Measurements from ENCODE around the gene RYR2. TPM values are rescaled to one million over a fixed set of nuclear protein-coding genes. Genes with fewer than 3 reads are reported as not detected.
A peak's percentile ranks its signal among the peaks of the same experiment; 100 is the strongest.

The RYR2 gene
- polyA plus RNA-seq, 1 of the 3 experiments (the other 2 are of a cell fraction): under 0.01 TPM

DNA sequence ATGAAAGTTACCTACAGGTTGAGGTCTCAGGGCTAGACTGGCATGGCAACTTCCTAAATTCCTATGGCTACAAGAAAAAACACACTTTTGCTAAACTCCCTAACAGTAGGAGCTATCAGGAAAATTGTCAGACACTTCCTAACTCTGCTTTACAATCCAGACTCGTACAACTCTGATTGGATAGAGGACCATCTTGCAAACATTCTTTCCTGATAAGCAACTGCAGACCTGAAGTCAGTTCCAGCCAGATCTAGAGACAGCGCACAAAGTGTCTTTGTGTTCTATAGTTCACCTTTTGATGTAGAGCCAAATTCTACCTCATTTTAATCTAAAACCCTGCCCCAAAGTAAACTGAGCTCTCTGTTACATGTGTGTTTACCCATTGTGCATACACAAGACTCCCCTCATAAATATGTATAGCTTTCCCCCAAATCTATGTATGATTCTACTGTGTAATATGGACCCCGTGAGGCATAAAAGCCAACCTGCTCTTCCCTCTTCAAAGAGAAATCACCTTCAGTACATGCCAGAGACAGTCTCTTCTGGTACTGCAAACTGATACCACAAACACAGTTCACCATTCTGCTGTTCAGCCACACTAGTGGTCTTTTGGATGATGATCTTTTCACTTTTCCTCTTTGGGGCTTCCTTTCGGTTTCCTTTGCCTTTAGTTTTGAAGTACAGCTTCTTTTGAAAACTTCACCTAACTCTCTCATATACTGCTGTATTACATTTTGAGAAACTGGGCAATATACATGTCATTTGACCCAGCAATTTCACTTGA is 827.0 kb downstream of the RYR2 start:
- Histone ChIP-seq H3F3A (replicated peaks; ENCODE audit: insufficient read depth) (no peaks in the 10 kb centered on the region), H3K9ac (no peak overlapping the region), H4K20me1 (ENCODE audit: insufficient read depth) (no peaks in the 10 kb centered on the region), H3K9me2 (no peaks in the 10 kb centered on the region), H3K4me2 (no peak overlapping the region), H3K9me3 (no peaks in the 10 kb centered on the region), H3K27ac (ENCODE audit: low read depth in 2 of 2, low read length in 1 of 2) (no peak overlapping the region), H3K27me3 (ENCODE audit: insufficient read depth) (no peaks in the 10 kb centered on the region), H3K79me2 (ENCODE audit: insufficient read depth) (no peaks in the 10 kb centered on the region), H2AFZ (ENCODE audit: low read depth) (no peak overlapping the region), H3K4me3 (ENCODE audit: low read depth in 2 of 2, low read length in 1 of 2) (no peak overlapping the region), H3K4me1 (ENCODE audit: control insufficient read depth in 1 of 2, insufficient read depth in 2 of 2, low read depth in 1 of 2, low read length in 1 of 2) (peaks cover 9 to 10% of the 10 kb centered on the region in 2 experiments), H3K36me3 (replicated peaks in 1 of 2; ENCODE audit: control insufficient read depth in 1 of 2, insufficient read depth in 2 of 2, low read length in 1 of 2) (no peaks in the 10 kb centered on the region)
- ChIA-PET CTCF (no interaction called here), POLR2A (no interaction called here)
- TF ChIP-seq MEF2A (IDR thresholded peaks at IDR 0.05; ENCODE audit: borderline replicate concordance, low read depth) (no peak), EZH2phosphoT487 (IDR thresholded peaks at IDR 0.05; ENCODE audit: borderline replicate concordance, low read depth) (no peak)
- no peak for DNase-seq
- WGBS (ENCODE audit: low lambda C conversion rate): 64% methylated on average over 4 of the region's 4 CpGs

DNA sequence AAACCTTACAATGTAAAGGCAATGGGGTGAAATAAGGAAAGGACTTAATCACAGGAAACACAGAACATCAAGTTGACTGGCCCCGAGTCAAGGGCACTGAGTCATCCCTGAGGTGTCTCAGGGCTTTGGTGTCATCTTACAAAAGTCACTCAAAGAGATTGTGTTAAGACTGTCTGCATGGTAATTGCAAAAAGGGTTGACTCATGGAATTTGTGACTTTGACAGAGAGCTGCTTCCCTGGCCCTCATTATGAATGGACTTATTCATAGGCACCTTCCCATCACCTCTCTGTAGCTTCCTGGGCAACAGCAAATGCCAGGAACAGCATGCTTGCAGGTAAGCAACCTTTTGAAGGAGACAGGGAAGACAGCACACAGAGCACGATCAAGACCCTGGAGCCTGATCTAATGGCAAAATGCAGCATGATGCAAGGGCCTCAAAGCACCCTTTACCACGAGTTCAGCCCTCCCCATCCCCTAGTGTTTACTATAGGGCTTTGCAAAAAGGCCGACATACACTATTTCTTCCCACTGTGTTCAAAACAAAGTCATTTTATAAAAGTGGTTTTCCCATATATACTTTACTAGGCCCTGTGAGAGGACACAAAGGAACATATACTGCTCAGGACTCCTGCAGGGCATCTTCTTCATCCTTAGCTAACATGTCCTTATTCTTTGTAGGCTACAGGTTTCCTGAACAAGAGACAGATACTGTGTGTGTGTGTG is 831.7 kb downstream of the RYR2 start:
- 62% methylated on average over 4 of the region's 4 CpGs for WGBS (ENCODE audit: low lambda C conversion rate)
- no peak for DNase-seq
- TF ChIP-seq JUND (IDR thresholded peaks at IDR 0.05) (peak; percentile 87), RXRA (IDR thresholded peaks at IDR 0.05; ENCODE audit: borderline replicate concordance, low read depth) (peak; percentile 74; the same call in 1 of the 2 replicates), CHD2 (IDR thresholded peaks at IDR 0.05; ENCODE audit: low read length, partially characterized antibody) (no peak), MXI1 (IDR thresholded peaks at IDR 0.05; ENCODE audit: low read depth, low read length) (no peak), YY1 (IDR thresholded peaks at IDR 0.05; ENCODE audit: low read depth) (no peak), TEAD4 (IDR thresholded peaks at IDR 0.05; ENCODE audit: borderline replicate concordance, insufficient read depth) (0 out of 2 replicates have a peak, but pooled peaks have one; percentile 42), SMC3 (IDR thresholded peaks at IDR 0.05; ENCODE audit: low read depth, low read length) (no peak), GATA2 (CRISPR knock-in tag; IDR thresholded peaks at IDR 0.05) (no peak), GABPA (IDR thresholded peaks at IDR 0.05; ENCODE audit: low read depth) (no peak), FOXJ3 (CRISPR knock-in tag; IDR thresholded peaks at IDR 0.05) (no peak), TCF12 (IDR thresholded peaks at IDR 0.05) (peak; percentile 81), EP300 (IDR thresholded peaks at IDR 0.05; ENCODE audit: borderline replicate concordance in 1 of 2, low read depth in 1 of 2, low read length in 1 of 2) (peak; percentile 65 to 83), RAD21 (IDR thresholded peaks at IDR 0.05; ENCODE audit: low read length) (no peak), FOSL2 (IDR thresholded peaks at IDR 0.05; ENCODE audit: borderline replicate concordance, low read depth) (peak; percentile 77; the same call in 1 of the 2 replicates), MEF2A (IDR thresholded peaks at IDR 0.05; ENCODE audit: borderline replicate concordance, low read depth) (no peak), TAF1 (IDR thresholded peaks at IDR 0.05; ENCODE audit: borderline replicate concordance, low read depth, low read length) (no peak)
- TF ChIP-seq, protein P1, sequence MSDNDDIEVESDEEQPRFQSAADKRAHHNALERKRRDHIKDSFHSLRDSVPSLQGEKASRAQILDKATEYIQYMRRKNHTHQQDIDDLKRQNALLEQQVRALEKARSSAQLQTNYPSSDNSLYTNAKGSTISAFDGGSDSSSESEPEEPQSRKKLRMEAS (IDR thresholded peaks at IDR 0.05; ENCODE audit: low read depth): no peak
- TF ChIP-seq, protein P2, sequence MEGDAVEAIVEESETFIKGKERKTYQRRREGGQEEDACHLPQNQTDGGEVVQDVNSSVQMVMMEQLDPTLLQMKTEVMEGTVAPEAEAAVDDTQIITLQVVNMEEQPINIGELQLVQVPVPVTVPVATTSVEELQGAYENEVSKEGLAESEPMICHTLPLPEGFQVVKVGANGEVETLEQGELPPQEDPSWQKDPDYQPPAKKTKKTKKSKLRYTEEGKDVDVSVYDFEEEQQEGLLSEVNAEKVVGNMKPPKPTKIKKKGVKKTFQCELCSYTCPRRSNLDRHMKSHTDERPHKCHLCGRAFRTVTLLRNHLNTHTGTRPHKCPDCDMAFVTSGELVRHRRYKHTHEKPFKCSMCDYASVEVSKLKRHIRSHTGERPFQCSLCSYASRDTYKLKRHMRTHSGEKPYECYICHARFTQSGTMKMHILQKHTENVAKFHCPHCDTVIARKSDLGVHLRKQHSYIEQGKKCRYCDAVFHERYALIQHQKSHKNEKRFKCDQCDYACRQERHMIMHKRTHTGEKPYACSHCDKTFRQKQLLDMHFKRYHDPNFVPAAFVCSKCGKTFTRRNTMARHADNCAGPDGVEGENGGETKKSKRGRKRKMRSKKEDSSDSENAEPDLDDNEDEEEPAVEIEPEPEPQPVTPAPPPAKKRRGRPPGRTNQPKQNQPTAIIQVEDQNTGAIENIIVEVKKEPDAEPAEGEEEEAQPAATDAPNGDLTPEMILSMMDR (IDR thresholded peaks at IDR 0.05): no peak
- TF ChIP-seq, protein P3, sequence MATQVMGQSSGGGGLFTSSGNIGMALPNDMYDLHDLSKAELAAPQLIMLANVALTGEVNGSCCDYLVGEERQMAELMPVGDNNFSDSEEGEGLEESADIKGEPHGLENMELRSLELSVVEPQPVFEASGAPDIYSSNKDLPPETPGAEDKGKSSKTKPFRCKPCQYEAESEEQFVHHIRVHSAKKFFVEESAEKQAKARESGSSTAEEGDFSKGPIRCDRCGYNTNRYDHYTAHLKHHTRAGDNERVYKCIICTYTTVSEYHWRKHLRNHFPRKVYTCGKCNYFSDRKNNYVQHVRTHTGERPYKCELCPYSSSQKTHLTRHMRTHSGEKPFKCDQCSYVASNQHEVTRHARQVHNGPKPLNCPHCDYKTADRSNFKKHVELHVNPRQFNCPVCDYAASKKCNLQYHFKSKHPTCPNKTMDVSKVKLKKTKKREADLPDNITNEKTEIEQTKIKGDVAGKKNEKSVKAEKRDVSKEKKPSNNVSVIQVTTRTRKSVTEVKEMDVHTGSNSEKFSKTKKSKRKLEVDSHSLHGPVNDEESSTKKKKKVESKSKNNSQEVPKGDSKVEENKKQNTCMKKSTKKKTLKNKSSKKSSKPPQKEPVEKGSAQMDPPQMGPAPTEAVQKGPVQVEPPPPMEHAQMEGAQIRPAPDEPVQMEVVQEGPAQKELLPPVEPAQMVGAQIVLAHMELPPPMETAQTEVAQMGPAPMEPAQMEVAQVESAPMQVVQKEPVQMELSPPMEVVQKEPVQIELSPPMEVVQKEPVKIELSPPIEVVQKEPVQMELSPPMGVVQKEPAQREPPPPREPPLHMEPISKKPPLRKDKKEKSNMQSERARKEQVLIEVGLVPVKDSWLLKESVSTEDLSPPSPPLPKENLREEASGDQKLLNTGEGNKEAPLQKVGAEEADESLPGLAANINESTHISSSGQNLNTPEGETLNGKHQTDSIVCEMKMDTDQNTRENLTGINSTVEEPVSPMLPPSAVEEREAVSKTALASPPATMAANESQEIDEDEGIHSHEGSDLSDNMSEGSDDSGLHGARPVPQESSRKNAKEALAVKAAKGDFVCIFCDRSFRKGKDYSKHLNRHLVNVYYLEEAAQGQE (IDR thresholded peaks at IDR 0.05; ENCODE audit: low read depth, low read length): no peak

More for the DNA sequence above, 831.7 kb downstream of the RYR2 start:
- Histone ChIP-seq H2AFZ (ENCODE audit: low read depth) (no peak overlapping the region), H3F3A (replicated peaks; ENCODE audit: insufficient read depth) (no peaks in the 10 kb centered on the region), H3K4me3 (ENCODE audit: low read depth in 2 of 2, low read length in 1 of 2) (no peak overlapping the region), H4K20me1 (ENCODE audit: insufficient read depth) (no peaks in the 10 kb centered on the region), H3K27me3 (ENCODE audit: insufficient read depth) (no peaks in the 10 kb centered on the region), H3K79me2 (ENCODE audit: insufficient read depth) (no peaks in the 10 kb centered on the region), H3K9ac (no peak overlapping the region), H3K4me2 (peak overlapping the region; percentile 30; the same call in 1 of the 2 replicates), H3K9me2 (no peaks in the 10 kb centered on the region), H3K4me1 (ENCODE audit: control insufficient read depth in 1 of 2, insufficient read depth in 2 of 2, low read depth in 1 of 2, low read length in 1 of 2) (peaks cover 4 to 20% of the 10 kb centered on the region in 2 experiments), H3K36me3 (replicated peaks in 1 of 2; ENCODE audit: control insufficient read depth in 1 of 2, insufficient read depth in 2 of 2, low read length in 1 of 2) (no peaks in the 10 kb centered on the region), H3K9me3 (no peaks in the 10 kb centered on the region), H3K27ac (ENCODE audit: low read depth in 2 of 2, low read length in 1 of 2) (peak overlapping the region; percentile 48 to 73)
- POLR2A ChIA-PET: no interaction called here
- CTCF ChIA-PET: interaction anchor here (4.4 kb wide), 1 partner anchor 9 kb away, joined by 27 read pairs; no protein-coding TSS in a partner anchor

Measured in SK-N-SH (cell line).